Posterior vena cava (tissue), 2 donors: ENCODE data around the gene GNG7. TPM values are rescaled to one million over a fixed set of nuclear protein-coding genes. Genes with fewer than 3 reads are reported as not detected.
"Not testable (repeated sequence)": the region's sequence is repeated elsewhere in the genome, so short reads cannot be mapped to it uniquely, and the experiment has no call there.

Source experiments
- DNase-seq: peaks from one replicate; pipeline ENCODE4 v3.0.0-alpha.2; 2020; ENCODE audit warnings: low spot score
- intact Hi-C, 2 donors: fragments of 100-400 bp; cut with DNase I; formaldehyde crosslinking; loops; one replicate each; pipeline versions ENCODE4 v1.14.1 to v1.14.2; 2022 to 2023
- total RNA-seq, 2 donors: library from RNA; stranded (reverse); fragmentation: NEBNext Ultra II Directional; extraction: Animal tissue kit (Norgen Biotek cat#: 25700); gene quantifications; one replicate each; pipeline ENCODE4 v1.2.1, GENCODE V29; 2021
- donor health status: DM: yes; HTN: yes; CAD: no.
- donor health status: DM: yes; HTN: yes; CAD: no.

GNG7 gene
- total RNA-seq, 2 donors from 2014 or later = 3.2 to 6.1 TPM

GRCh38 chr19:2685204-2685704, 17.2 kb downstream of the GNG7 start:
- intact Hi-C loops = loop anchor here in 1 of 2 donors (5.0 kb wide), 1 partner anchor 33 kb away; no protein-coding TSS in a partner anchor

GRCh38 chr19:2683430-2684003, 19.0 kb downstream of the GNG7 start:
- DNase-seq = no peak
- intact Hi-C loops = no loop called here

More at GRCh38 chr19:2685204-2685704, 17.2 kb downstream of the GNG7 start:
- DNase-seq = no peak

GRCh38 chr19:2680808-2681207, 21.7 kb downstream of the GNG7 start:
- intact Hi-C loops = no loop called here
- no peak for DNase-seq

GRCh38 chr19:2679439-2679838, 23.1 kb downstream of the GNG7 start:
- intact Hi-C loops = no loop called here
- no peak for DNase-seq

GRCh38 chr19:2678948-2679347, 23.5 kb downstream of the GNG7 start:
- DNase-seq, intact Hi-C loops: not testable (repeated sequence)

- intact Hi-C loops = no loop called here
Measured at GRCh38 chr19:2678044-2678671, 24.3 kb downstream of the GNG7 start.

GRCh38 chr19:2676823-2677222, 25.7 kb downstream of the GNG7 start:
- no peak for DNase-seq

More at GRCh38 chr19:2678044-2678671, 24.3 kb downstream of the GNG7 start:
- no peak for DNase-seq

GRCh38 chr19:2675892-2676291, 26.6 kb downstream of the GNG7 start:
- no peak for DNase-seq

More at GRCh38 chr19:2676823-2677222, 25.7 kb downstream of the GNG7 start:
- intact Hi-C loops = no loop called here

GRCh38 chr19:2670217-2670616, 32.3 kb downstream of the GNG7 start:
- no peak for DNase-seq
- intact Hi-C loops = no loop called here

More at GRCh38 chr19:2675892-2676291, 26.6 kb downstream of the GNG7 start:
- intact Hi-C loops = no loop called here

- DNase-seq = no peak
- intact Hi-C loops = no loop called here
Measured at GRCh38 chr19:2668175-2668763, 34.2 kb downstream of the GNG7 start.

GRCh38 chr19:2667349-2667748, 35.1 kb downstream of the GNG7 start:
- DNase-seq, intact Hi-C loops: not testable (repeated sequence)

- DNase-seq = no peak
- intact Hi-C loops = no loop called here
Measured at GRCh38 chr19:2666344-2666994, 36.0 kb downstream of the GNG7 start.

- DNase-seq = no peak
- intact Hi-C loops = no loop called here
Measured at GRCh38 chr19:2665103-2665502, 37.4 kb downstream of the GNG7 start.

- intact Hi-C loops = no loop called here
- no peak for DNase-seq
Measured at GRCh38 chr19:2663920-2664571, 38.4 kb downstream of the GNG7 start.

- no peak for DNase-seq
- intact Hi-C loops = no loop called here
Measured at GRCh38 chr19:2661615-2662014, 40.9 kb downstream of the GNG7 start.

- intact Hi-C loops = no loop called here
- no peak for DNase-seq
Measured at GRCh38 chr19:2659856-2660432, 42.5 kb downstream of the GNG7 start.

- intact Hi-C loops = no loop called here
- no peak for DNase-seq
Measured at GRCh38 chr19:2656533-2656932, 46.0 kb downstream of the GNG7 start.

GRCh38 chr19:2653710-2654707, 48.5 kb downstream of the GNG7 start:
- DNase-seq = no peak
- intact Hi-C loops = loop anchor here in 1 of 2 donors (5.0 kb wide), 1 partner anchor 33 kb away; no protein-coding TSS in a partner anchor
